ENCODE data around the gene FMN2.

DNA sequence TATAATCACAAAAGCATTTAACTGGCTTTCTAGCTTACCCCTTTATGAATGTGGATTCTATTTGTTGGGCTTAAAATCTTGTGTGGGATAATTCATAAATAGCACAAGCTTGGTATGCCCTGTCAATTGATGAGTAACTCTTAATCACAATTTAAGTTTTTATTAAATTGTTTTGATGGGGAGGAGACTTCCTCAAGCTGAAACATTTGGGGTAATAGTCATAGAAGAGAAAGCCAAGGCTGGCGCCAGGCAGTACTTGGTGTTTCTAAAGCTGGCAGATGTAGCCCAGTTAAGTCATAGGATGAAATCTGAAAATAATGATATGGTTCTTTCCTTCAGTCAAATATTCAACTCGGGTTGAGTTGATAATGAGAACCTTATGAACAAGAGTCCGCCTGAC lies 167.2 kb downstream of the FMN2 start:
- TF ChIP-seq, protein P1, sequence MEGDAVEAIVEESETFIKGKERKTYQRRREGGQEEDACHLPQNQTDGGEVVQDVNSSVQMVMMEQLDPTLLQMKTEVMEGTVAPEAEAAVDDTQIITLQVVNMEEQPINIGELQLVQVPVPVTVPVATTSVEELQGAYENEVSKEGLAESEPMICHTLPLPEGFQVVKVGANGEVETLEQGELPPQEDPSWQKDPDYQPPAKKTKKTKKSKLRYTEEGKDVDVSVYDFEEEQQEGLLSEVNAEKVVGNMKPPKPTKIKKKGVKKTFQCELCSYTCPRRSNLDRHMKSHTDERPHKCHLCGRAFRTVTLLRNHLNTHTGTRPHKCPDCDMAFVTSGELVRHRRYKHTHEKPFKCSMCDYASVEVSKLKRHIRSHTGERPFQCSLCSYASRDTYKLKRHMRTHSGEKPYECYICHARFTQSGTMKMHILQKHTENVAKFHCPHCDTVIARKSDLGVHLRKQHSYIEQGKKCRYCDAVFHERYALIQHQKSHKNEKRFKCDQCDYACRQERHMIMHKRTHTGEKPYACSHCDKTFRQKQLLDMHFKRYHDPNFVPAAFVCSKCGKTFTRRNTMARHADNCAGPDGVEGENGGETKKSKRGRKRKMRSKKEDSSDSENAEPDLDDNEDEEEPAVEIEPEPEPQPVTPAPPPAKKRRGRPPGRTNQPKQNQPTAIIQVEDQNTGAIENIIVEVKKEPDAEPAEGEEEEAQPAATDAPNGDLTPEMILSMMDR (IDR thresholded peaks at IDR 0.05), result no peak
- no peak for TF ChIP-seq ZFX (IDR thresholded peaks at IDR 0.05; ENCODE audit: borderline replicate concordance)
